Raji (cell line): ENCODE measurements around the gene RTBDN.

Experiments
- POLR2A ChIP-seq: IDR thresholded peaks from 2 replicates; pipeline ENCODE4 v1.6.1; 2011; ENCODE audit warnings: low read depth, low read length, control low read depth; ENCODE audit not compliant: insufficient read depth

RTBDN gene

DNA sequence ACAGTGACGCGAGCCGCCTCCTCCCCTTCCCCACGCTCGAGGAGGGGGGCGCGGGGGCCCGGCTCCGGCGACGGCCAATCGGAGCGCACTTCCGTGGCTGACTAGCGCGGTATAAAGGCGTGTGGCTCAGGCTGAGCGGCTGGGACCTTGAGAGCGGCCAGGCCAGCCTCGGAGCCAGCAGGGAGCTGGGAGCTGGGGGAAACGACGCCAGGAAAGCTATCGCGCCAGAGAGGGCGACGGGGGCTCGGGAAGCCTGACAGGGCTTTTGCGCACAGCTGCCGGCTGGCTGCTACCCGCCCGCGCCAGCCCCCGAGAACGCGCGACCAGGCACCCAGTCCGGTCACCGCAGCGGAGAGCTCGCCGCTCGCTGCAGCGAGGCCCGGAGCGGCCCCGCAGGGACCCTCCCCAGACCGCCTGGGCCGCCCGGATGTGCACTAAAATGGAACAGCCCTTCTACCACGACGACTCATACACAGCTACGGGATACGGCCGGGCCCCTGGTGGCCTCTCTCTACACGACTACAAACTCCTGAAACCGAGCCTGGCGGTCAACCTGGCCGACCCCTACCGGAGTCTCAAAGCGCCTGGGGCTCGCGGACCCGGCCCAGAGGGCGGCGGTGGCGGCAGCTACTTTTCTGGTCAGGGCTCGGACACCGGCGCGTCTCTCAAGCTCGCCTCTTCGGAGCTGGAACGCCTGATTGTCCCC is 42.9 kb downstream of the RTBDN start, which contains the start of gene JUNB:
Gene JUNB (plus strand): TSS at position 142 of the 706 bp plus-strand sequence. CDS start 286 bp downstream, at position 428.
- peak; percentile 100 for TF ChIP-seq POLR2A

DNA sequence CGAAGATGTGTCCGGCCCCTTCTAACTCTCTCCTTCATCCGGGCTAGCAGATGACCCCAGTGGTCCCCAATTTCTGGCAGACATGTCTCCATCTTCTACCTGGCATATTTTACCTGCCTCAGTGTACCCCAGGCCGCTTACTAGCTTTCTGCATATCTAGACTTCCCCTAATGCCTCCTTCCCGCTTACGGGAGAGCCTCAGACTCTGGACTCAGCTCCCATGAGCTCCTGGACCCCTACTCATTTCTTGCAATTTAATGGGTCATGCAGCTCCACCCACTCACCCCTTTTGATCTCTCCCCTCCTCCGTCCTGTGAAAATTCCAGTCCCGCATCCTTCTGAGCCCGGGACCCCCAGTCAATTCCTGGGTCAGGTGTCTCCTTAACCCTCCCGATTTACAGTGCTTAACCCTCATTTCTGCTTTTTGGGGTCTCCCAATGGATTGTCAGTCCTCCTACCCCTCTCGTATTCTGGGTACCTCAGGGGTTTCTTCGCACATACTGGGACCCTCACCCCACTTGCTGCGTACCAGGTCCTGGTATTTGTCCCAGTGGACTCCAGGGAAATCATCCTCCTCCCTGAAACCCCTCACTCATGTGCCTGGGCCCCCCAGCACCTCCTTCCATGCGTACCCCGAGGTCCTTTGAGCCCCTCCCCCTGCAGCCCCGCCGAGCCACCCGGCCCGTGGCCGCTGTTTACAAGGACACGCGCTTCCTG is 43.6 kb downstream of the RTBDN start:
- TF ChIP-seq POLR2A = no peak

DNA sequence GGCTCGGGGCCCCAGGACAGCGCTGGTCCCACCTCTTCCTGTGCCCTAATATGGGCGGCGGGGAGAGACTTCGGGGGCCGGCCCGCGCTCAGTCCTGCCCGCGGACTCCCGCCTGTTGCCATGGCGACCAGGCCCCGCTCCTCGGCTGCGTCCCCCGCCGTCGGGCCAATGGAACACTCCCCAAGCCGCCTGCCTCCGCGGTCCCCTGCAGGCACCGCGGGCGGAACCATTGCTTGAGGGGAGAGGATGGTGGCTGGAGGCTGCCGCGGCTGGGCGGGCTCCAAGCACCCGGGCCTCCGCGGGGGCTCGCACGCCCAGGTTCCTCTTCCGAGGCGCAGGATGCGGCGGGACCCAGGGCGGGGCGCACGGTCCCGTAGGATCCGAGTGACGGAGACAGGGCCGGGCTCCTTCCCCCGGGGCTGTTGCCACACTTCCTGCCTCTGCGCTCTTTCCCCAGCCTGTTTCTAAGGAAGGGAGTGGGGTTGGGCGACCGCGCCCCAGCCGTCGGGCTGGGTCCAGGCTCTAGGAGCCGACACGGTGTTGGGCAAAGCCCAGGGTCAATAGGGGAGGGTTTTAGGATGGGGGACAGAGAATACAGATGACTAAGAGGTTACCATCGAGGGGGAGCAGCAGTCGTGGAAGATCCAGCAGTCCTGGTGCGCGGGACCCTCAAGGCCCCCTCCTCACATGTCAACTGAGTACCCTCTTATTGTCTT is 44.3 kb downstream of the RTBDN start:
- TF ChIP-seq POLR2A = peak; percentile 58

- TF ChIP-seq POLR2A = peak; percentile 60
Measured at GRCh38 chr19:12789098-12789903, 45.1 kb downstream of the RTBDN start.

DNA sequence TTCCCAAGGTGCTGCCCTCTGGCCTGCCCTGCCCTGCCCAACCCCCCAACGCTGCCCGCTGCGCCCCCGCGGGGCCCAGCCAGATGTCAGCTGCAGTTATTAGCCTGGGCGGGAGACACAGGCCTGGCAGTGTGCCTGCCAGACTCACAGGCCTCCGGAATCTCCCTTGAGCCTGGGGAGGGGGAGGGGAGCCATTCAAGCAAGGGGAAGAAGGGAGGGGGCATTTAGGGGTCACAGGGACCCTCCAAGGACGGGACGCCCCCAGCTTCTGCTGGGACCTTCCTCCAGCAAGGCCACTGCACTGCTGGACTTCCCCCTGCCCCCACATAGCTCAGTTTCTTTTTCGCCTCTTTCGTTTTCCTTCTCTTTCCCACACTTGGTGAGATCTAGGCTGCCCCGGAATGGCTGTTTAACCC is 45.7 kb downstream of the RTBDN start:
- peak; percentile 45 for TF ChIP-seq POLR2A

DNA sequence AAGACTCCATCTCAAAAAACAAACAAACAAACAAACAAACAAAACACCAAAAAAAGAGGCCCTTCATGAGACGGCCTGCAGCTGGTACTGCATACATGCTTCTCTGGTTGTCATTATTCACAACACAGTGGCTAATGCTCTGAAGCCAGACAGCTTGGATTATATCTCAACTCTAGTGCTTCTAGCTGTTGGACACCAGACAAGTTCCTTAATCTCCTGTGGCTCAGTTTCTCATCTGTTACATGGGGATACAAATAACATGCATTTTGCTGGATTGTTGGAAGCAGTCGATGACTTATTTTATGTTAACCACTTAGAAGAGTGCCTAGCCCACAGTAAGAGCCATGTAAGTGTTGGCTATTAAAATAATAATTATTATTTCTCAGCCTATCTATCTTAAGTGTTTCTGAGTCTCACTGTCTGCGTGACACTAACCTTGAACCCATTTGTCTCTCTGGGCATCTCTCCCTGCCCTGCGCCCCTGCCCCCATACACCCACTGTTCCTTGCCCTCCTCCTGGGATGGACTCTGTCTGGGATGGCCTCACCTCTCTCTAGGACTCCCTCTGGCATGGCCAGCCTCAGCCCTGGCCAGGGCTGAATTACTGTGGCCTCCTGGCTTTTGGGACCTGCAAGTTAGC is 46.2 kb downstream of the RTBDN start:
- no peak for TF ChIP-seq POLR2A

DNA sequence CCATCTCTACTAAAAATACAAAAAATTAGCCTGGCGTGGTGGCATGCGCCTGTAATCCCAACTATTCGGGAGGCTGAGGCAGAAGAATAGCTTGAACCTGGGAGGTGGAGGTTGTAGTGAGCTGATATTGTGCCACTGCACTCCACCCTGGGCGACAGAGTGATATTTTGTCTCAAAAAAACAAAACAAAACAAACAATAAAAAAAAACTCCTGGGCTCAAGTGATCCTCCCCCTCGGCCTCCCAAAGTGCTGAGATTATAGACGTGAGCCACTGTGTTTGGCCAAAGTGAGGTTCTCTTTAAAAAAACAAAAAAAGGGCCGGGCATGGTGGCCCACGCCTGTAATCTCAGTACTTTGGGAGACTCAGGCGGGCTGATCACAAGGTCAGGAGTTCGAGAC is 46.9 kb downstream of the RTBDN start:
- TF ChIP-seq POLR2A = no peak

DNA sequence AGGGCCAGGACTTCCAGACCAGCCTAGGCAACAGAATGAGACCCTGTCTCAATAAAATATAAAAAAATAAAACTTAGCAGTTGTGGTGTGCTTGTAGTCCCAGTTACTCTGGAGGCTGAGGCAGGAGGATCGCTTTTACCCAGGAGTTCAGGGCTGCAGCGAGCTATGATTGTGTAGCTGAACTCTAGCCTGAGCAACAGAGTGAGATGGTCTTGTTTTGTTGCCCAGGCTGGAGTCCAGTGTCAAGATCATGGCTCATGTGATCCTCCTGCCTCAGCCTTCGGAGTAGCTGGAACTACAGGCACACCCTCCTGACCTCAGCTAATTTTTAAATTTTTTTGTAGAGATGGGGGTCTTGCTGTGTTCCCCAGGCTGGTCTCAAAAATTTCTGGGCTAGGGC is 47.4 kb downstream of the RTBDN start:
- 0 out of 2 replicates have a peak, but pooled peaks have one; percentile 3 for TF ChIP-seq POLR2A

- TF ChIP-seq POLR2A = peak; percentile 24; the same call in 1 of the 2 replicates
Measured at GRCh38 chr19:12786141-12786870, 48.1 kb downstream of the RTBDN start.

DNA sequence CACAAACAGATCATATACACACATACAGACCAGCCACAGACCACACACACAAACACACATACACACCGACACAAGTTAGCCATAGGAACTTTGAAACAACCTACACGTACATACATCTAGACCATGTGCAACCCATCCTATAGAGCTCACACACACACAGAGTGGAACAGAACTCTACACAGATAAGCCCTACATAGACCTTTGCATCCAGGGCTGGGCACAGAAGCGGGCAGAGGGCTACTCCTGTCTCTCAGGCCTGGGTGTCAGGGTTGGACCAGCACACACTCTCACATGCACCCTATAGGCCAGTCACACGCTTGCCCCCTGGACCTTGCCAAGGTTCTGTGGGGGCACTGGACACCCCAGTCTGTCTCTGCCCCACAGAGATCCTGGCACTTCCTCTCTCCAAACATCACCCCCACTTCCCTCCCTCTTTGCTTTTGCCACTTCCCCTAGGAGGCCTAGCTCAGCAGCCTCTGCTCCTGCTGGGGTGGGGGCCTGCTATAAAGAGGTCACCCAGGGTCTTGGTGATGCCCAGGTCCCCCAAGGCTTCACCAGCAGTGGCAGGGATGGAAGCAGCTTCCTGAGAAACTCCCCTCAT is 48.8 kb downstream of the RTBDN start:
- no peak; the same call in 1 of the 2 replicates for TF ChIP-seq POLR2A

DNA sequence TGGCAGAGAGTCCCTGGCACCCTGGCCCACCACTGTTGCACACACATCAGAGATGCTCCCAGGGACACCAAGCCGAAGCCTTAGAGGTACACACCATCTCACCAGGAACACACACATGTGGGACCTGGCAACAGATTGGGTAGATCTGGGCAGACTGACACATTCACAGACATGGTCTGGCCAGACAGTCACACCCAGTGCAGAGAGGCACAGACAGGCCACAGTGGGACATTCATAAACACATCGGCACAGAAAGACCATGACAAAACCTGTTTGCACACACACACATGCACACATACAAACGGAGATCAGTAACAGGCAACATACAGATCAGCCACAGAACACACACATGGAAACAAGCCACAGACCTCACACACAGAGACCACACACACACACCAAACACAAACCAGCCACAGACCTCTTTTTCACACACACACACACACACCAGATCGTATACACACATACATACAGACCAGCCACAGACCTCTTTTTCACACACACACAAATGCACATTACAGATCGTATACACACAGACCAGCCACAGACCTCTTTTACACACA is 49.4 kb downstream of the RTBDN start:
- TF ChIP-seq POLR2A = peak; percentile 32

GRCh38 chr19:12784394-12784870 is 49.9 kb downstream of the RTBDN start:
- peak; percentile 31 for TF ChIP-seq POLR2A
